Left ventricle myocardium inferior (tissue), 1 donor: ENCODE results near the gene UVRAG. TPM values are rescaled to one million over a fixed set of nuclear protein-coding genes. Genes with fewer than 3 reads are reported as not detected.
"Not testable (repeated sequence)": the region's sequence is repeated elsewhere in the genome, so short reads cannot be mapped to it uniquely, and the experiment has no call there.

ENCODE experiments used
- DNase-seq: peaks from one replicate; pipeline ENCODE4 v3.0.0-alpha.2; 2020
- H3K27ac ChIP-seq: fragments of 200-600 bp; replicated peaks from 2 replicates; pipeline ENCODE4 v1.8.0; 2021
- H3K27me3 ChIP-seq: fragments of 200-600 bp; 2 replicates; pipeline ENCODE4 v1.8.0; 2021; ENCODE audit warnings: low read depth
- H3K36me3 ChIP-seq: fragments of 200-600 bp; 2 replicates; pipeline ENCODE4 v1.8.0; 2021
- H3K4me1 ChIP-seq: fragments of 200-600 bp; 2 replicates; pipeline ENCODE4 v1.8.0; 2021
- H3K4me3 ChIP-seq: fragments of 200-600 bp; 2 replicates; pipeline ENCODE4 v1.8.0; 2021; ENCODE audit warnings: mild to moderate bottlenecking, moderate library complexity
- H3K9me3 ChIP-seq: fragments of 200-600 bp; replicated peaks from 2 replicates; pipeline ENCODE4 v1.8.0; 2021
- intact Hi-C: fragments of 100-400 bp; cut with micrococcal nuclease; formaldehyde crosslinking; loops from one replicate; pipeline ENCODE4 v1.11.0; 2022
- total RNA-seq: library from RNA; stranded (reverse); fragmentation: NEBNext Ultra II Directional; extraction: Animal tissue kit (Norgen Biotek cat#: 25700); gene quantifications from one replicate; pipeline ENCODE4 v1.2.1, GENCODE V29; 2021
- TF ChIP-seq, protein P1 (sequence below): fragments of 200-600 bp; IDR thresholded peaks from 2 replicates; pipeline ENCODE4 v1.8.0; 2021; ENCODE audit warnings: antibody characterized with exemption, mild to moderate bottlenecking, borderline replicate concordance
- donor health status: DM: no; HTN: yes; CAD: no; lungs with severe emphysema.

The UVRAG gene
- total RNA-seq, 1 donor from 2014 or later = 11.4 TPM

DNA sequence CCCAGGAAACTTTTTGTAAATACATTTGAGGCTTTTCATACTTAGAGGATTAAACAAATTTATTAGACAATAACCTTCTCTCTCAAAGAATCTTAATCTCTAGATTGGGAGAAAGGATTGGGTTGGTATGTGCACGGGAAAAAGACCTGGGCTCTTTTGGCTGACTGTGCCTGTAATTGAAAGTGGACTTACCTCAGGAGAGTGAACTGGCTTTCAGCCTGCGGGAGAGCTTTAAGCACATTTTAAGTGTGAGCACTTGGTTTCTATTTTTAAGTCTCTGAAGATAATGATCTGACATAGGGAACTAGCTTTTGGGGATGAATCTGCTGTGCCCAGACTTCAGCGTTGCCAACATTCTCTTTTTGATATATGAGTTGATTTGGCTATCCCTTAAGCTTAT, 35.8 kb downstream of the UVRAG start:
- peaks cover 23% of the 10 kb centered on the region for H3K4me1 ChIP-seq
- no peak for DNase-seq
- intact Hi-C loops = no loop called here
- TF ChIP-seq, protein P1, sequence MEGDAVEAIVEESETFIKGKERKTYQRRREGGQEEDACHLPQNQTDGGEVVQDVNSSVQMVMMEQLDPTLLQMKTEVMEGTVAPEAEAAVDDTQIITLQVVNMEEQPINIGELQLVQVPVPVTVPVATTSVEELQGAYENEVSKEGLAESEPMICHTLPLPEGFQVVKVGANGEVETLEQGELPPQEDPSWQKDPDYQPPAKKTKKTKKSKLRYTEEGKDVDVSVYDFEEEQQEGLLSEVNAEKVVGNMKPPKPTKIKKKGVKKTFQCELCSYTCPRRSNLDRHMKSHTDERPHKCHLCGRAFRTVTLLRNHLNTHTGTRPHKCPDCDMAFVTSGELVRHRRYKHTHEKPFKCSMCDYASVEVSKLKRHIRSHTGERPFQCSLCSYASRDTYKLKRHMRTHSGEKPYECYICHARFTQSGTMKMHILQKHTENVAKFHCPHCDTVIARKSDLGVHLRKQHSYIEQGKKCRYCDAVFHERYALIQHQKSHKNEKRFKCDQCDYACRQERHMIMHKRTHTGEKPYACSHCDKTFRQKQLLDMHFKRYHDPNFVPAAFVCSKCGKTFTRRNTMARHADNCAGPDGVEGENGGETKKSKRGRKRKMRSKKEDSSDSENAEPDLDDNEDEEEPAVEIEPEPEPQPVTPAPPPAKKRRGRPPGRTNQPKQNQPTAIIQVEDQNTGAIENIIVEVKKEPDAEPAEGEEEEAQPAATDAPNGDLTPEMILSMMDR = no peak
- H3K27me3 ChIP-seq = no peaks in the 10 kb centered on the region
- no peaks in the 10 kb centered on the region for H3K9me3 ChIP-seq
- H3K27ac ChIP-seq = peak overlapping the region; percentile 68
- peak overlapping the region; percentile 11 for H3K4me3 ChIP-seq
- no peaks in the 10 kb centered on the region for H3K36me3 ChIP-seq

DNA sequence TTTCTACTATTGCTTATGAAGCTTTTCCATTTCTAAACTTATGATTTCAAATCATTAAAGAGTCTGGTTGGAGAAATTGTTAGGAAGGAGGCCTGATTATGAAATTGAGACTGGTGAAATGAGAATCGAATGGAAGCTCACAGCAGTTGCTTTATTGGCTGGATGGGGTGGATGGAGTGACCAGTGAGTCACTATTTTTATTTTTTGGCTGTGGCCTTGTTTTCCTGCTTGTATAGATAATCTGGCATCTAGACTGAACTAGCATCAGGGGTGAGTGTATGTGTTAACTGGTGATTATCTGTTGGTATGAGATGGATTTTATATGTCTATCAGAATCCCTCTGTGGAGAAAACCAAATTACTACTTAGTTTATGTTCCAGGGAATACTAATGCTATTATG, 36.2 kb downstream of the UVRAG start:
- TF ChIP-seq, protein P1 = no peak
- intact Hi-C loops = no loop called here
- Histone ChIP-seq H3K4me1 (peaks cover 23% of the 10 kb centered on the region), H3K27me3 (no peaks in the 10 kb centered on the region), H3K4me3 (peak overlapping the region; percentile 11), H3K9me3 (no peaks in the 10 kb centered on the region), H3K27ac (peak overlapping the region; percentile 68), H3K36me3 (no peaks in the 10 kb centered on the region)
- DNase-seq = no peak

DNA sequence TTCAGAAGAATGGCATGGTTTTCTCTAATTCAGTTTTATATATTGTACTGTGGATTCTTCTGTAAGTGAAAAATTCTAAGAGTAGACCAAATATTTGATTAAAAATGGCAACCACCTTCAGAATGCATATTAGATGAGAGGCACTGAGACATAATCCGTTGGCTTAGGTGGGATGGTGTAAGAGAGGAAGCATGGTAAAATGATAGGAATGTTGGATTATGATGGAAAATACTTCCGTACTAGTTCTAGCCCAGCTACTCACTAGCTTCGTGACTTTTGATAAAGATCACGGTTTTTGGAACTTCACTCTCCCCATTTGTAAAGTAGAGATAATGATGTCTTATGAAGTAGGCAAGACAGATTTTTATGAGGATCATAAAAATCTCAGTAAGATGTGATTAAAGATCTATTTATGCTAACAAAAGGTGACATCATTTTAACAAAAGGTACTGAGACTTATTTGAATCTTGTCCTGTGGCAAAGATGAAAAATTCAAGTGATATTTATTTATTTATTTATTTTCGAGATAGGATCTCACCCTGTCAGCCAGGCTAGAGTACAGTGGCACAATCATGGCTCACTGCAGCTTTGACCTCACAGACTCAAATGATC, 37.5 kb downstream of the UVRAG start:
- Histone ChIP-seq H3K4me3 (no peak overlapping the region), H3K36me3 (no peaks in the 10 kb centered on the region), H3K27me3 (no peaks in the 10 kb centered on the region), H3K27ac (no peak overlapping the region), H3K9me3 (no peaks in the 10 kb centered on the region), H3K4me1 (peaks cover 23% of the 10 kb centered on the region)
- TF ChIP-seq, protein P1 = no peak
- DNase-seq = no peak
- intact Hi-C loops = no loop called here

DNA sequence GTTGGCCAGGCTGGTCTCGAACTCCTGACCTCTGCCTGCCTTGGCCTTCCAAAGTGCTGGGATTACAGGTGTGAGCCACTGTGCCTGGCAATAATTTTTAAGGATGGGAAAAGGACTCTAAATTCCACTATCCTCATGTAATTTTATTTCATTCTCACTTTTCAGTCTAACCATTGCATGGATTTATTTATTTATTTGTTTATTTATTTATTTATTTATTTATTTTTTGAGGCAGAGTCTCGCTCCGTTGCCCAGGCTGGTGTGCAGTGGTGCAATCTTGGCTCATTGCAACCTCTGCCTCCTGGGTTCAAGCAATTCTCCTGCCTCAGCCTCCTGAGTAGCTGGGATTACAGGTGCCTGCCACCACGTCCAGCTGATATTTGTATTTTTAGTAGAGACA, 38.6 kb downstream of the UVRAG start:
- H3K27me3 ChIP-seq, H3K27ac ChIP-seq, intact Hi-C loops, DNase-seq, H3K4me3 ChIP-seq, H3K36me3 ChIP-seq, H3K9me3 ChIP-seq: not testable (repeated sequence)
- peaks cover 32% of the 10 kb centered on the region for H3K4me1 ChIP-seq

DNA sequence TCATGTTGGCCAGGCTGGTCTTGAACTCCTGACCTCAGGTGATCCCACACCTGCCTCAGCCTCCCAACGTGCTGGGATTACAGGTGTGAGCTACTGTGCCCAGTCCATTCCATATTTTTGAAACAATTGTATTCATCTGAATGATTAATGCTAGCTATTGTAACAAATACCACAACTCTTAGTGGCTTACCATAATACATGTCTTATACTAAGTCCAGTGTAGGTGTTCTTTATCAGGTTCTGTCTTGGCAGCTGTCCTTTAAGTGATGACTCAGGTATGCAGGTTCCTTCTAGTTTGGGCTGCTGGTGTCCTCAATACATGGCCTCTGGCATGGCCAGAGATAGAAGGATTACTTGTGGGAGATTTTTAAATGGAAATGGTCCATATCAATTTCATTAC, 39.0 kb downstream of the UVRAG start:
- Histone ChIP-seq H3K27me3 (no peaks in the 10 kb centered on the region), H3K27ac (no peak overlapping the region), H3K4me1 (peaks cover 35% of the 10 kb centered on the region), H3K9me3 (no peaks in the 10 kb centered on the region), H3K36me3 (no peaks in the 10 kb centered on the region), H3K4me3 (no peak overlapping the region)
- TF ChIP-seq, protein P1 = no peak
- intact Hi-C loops = no loop called here
- DNase-seq = no peak

DNA sequence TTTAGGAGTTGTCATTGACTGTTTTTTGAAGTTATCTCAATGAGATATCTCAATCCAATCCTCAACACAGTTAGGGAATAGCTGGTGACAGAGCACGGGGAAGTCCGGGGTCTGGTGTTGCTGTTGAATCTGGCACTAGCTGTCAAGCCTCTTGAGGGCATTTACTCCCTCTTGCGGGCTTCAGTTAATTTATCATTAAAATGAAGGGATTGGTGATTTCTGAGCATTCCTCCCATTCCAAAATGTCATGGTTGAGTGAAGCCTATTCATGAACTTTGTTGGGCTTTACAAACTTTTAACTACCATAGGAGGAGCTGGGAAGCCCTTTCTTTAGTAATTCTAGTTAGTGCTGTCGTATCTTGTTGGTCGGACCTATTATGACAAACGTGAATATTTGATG, 40.2 kb downstream of the UVRAG start:
- no peaks in the 10 kb centered on the region for H3K36me3 ChIP-seq
- H3K27ac ChIP-seq = no peak overlapping the region
- intact Hi-C loops = no loop called here
- H3K4me1 ChIP-seq = peaks cover 30% of the 10 kb centered on the region
- H3K27me3 ChIP-seq = no peaks in the 10 kb centered on the region
- no peak for DNase-seq
- TF ChIP-seq, protein P1 = no peak
- H3K9me3 ChIP-seq = no peaks in the 10 kb centered on the region
- H3K4me3 ChIP-seq = no peak overlapping the region
